ENCODE results near the gene LNPEP. TPM values are rescaled to one million over a fixed set of nuclear protein-coding genes. Genes with fewer than 3 reads are reported as not detected.

LNPEP gene
- polyA plus RNA-seq, 3 donors = 23.4 to 28.4 (median 25.1) TPM

GRCh38 chr5:97022898-97023297 is 87.0 kb downstream of the LNPEP start:
- no peak for DNase-seq (ENCODE audit: extremely low read depth in 1 of 11, low read depth in 9 of 11, low spot score in 4 of 11)

- DNase-seq (ENCODE audit: extremely low read depth in 1 of 11, low read depth in 9 of 11, low spot score in 4 of 11) = no peak
Observed at GRCh38 chr5:97026721-97027120, 90.8 kb downstream of the LNPEP start.

GRCh38 chr5:97037819-97038218 is 101.9 kb downstream of the LNPEP start:
- DNase-seq (ENCODE audit: extremely low read depth in 1 of 11, low read depth in 9 of 11, low spot score in 4 of 11) = no peak

- DNase-seq (ENCODE audit: extremely low read depth in 1 of 11, low read depth in 9 of 11, low spot score in 4 of 11) = no peak
Observed at GRCh38 chr5:97041239-97041638, 105.4 kb downstream of the LNPEP start.

- DNase-seq (ENCODE audit: extremely low read depth in 1 of 11, low read depth in 9 of 11, low spot score in 4 of 11) = peak in 10 of 11 donors; percentile 30 to 74 (median 48)
Observed at GRCh38 chr5:97042996-97043395, 107.1 kb downstream of the LNPEP start.

GRCh38 chr5:97043511-97043910 is 107.6 kb downstream of the LNPEP start:
- DNase-seq (ENCODE audit: extremely low read depth in 1 of 11, low read depth in 9 of 11, low spot score in 4 of 11) = no peak

- no peak for DNase-seq (ENCODE audit: extremely low read depth in 1 of 11, low read depth in 9 of 11, low spot score in 4 of 11)
Observed at GRCh38 chr5:97044052-97044451, 108.2 kb downstream of the LNPEP start.

GRCh38 chr5:97046270-97046982 is 110.5 kb downstream of the LNPEP start:
- no peak for DNase-seq (ENCODE audit: extremely low read depth in 1 of 11, low read depth in 9 of 11, low spot score in 4 of 11)

- DNase-seq (ENCODE audit: extremely low read depth in 1 of 11, low read depth in 9 of 11, low spot score in 4 of 11) = no peak
Observed at GRCh38 chr5:97047076-97047475, 111.2 kb downstream of the LNPEP start.

GRCh38 chr5:97049175-97049574 is 113.3 kb downstream of the LNPEP start:
- DNase-seq (ENCODE audit: extremely low read depth in 1 of 11, low read depth in 9 of 11, low spot score in 4 of 11) = no peak

GRCh38 chr5:97056263-97056662 is 120.4 kb downstream of the LNPEP start:
- no peak for DNase-seq (ENCODE audit: extremely low read depth in 1 of 11, low read depth in 9 of 11, low spot score in 4 of 11)

GRCh38 chr5:97062046-97062445 is 126.2 kb downstream of the LNPEP start:
- DNase-seq (ENCODE audit: extremely low read depth in 1 of 11, low read depth in 9 of 11, low spot score in 4 of 11) = peak in 3 of 11 donors; percentile 31 to 55 (median 38)

GRCh38 chr5:97063251-97063650 is 127.4 kb downstream of the LNPEP start:
- DNase-seq (ENCODE audit: extremely low read depth in 1 of 11, low read depth in 9 of 11, low spot score in 4 of 11) = no peak

GRCh38 chr5:97065475-97065874 is 129.6 kb downstream of the LNPEP start:
- no peak for DNase-seq (ENCODE audit: extremely low read depth in 1 of 11, low read depth in 9 of 11, low spot score in 4 of 11)

GRCh38 chr5:97067296-97067850 is 131.5 kb downstream of the LNPEP start:
- no peak for DNase-seq (ENCODE audit: extremely low read depth in 1 of 11, low read depth in 9 of 11, low spot score in 4 of 11)

- DNase-seq (ENCODE audit: extremely low read depth in 1 of 11, low read depth in 9 of 11, low spot score in 4 of 11) = no peak
Observed at GRCh38 chr5:97070234-97070633, 134.4 kb downstream of the LNPEP start.

- peak in 3 of 11 donors; percentile 22 to 34 (median 28) for DNase-seq (ENCODE audit: extremely low read depth in 1 of 11, low read depth in 9 of 11, low spot score in 4 of 11)
Observed at GRCh38 chr5:97071101-97071500, 135.2 kb downstream of the LNPEP start.

GRCh38 chr5:97071993-97072392 is 136.1 kb downstream of the LNPEP start:
- no peak for DNase-seq (ENCODE audit: extremely low read depth in 1 of 11, low read depth in 9 of 11, low spot score in 4 of 11)

- no peak for DNase-seq (ENCODE audit: extremely low read depth in 1 of 11, low read depth in 9 of 11, low spot score in 4 of 11)
Observed at GRCh38 chr5:97072696-97073095, 136.8 kb downstream of the LNPEP start.

GRCh38 chr5:97073420-97073819 is 137.5 kb downstream of the LNPEP start:
- DNase-seq (ENCODE audit: extremely low read depth in 1 of 11, low read depth in 9 of 11, low spot score in 4 of 11) = no peak

Data from renal cortex interstitium (tissue), 11 donors.